Superior temporal gyrus (tissue), 1 donor: ENCODE results near the gene TTLL8.

Source experiments
- DNase-seq: peaks from one replicate; pipeline ENCODE4 v3.0.0-alpha.2; 2016; ENCODE audit errors: extremely low spot score

The TTLL8 gene

DNA sequence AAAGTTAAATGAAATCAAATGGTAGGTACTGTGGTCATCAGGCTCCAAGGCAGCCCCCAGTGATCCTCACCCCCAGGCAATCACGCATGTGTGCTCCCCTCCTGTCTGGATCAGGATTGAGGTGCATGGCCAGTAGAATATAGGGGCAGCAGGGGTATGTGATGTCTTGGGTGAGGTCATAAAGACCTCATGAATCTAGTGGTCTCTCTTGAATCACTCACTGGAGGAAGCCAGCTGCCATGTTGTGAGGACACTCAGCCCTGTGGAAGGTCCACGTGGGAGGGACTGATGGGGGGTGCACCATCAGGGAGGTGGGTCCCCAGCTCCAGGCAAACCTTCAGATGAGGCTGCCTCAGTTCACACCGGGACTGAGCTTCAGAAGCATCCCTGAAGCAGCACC, 38.8 kb downstream of the TTLL8 start:
- no peak for DNase-seq

DNA sequence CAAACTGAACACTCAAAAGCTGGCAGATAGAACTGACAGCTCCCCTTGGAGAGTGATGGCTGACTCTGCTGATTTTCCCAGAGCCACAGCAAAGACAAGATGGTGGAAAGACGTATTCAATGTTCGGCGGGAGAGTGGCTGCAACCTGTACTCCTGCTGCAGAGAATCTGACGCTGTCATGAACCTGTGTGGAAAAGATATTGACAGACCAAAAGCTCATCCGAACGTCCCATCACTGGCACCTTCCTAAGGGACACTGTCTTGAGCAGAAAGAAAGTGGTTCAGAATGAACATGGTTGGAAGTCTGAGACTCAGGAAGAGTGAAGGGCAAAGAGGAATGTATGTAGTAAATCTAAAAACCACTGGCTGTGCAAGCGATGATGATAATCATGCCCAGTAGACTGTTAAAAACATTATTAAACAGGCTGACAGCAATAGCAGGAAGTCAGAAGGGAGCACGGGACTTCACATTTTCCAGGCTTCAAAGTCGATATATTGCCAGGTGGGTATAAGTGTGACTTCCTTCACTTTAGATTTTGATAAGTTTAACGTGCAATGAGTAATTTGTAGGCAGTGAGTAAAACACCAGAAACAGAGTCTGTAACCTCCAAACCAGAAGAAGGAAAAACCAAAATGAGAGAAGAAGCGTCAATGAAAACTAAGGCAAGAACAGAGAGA, 39.4 kb downstream of the TTLL8 start:
- no peak for DNase-seq

- DNase-seq: no peak
Measured at GRCh38 chr22:50017701-50018224, 40.3 kb downstream of the TTLL8 start.

DNA sequence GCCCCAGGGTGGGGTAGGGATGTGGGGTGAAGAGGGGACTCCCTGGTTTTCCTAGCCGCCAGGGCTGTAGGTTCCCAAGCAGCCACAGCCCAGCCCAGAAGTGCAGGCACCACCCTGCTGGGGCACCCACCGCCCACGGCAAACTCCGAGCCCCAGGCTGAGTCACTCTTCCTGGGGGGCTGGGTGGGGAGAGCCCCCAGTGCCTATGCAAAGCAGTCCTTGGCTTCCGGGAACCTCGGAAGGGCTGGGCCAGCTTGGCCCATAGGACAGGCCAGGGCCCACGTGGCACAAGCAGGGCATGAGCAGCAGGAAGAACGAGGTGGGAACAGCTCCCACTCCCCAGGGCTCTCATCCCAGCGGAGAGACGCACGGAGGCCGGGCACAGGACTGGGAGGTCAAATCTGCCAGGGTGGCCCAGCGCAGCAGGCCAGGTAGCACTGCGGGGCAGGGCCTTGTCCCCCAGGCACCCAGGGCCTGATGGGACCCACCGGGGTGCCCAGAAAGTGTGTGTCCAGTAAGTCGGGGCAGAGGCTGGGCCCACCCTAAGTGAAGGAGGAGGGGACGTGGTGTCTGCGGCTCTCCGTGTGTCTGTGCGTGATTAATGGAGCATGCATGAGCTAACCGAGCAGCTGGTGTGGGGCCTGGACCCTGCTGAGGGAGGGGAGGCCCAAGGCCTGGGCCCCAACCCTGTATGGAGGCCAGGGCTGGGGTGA, 41.0 kb downstream of the TTLL8 start:
- no peak for DNase-seq

DNA sequence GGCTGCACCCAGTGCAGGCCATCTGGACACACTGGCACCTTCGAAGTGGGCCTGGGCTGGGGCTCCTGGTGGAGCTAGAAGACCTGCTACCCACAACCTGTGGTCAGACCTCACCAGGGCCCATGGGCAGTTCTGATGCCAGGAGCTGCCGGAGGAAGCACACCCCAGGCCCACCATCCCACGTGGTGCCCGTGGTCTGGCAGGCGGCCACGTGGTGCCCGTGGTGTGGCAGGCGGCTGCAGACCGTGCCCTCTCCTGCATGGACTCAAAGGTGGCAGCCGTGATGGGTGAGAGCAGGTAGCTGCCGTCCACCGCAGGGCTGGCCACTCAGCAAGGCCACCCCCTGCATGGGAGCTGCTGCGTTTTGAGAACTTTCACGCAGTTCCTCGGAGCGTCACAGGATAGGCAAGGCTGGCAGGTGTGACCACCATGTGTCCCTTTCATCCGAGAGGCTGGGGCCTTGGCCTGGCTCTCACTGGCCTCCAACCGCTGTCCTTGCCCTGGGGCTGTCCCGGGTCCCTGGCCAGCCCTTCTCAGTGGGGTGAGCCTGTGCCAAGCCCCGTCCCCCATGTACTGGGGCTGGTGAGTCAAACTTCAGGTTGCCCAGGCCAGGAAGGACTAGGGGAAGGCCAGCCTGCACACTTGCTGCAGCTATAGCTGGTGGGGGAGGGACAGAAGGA, 41.6 kb downstream of the TTLL8 start:
- no peak for DNase-seq

- no peak for DNase-seq
Measured at GRCh38 chr22:50015451-50016307, 42.4 kb downstream of the TTLL8 start.

GRCh38 chr22:50014655-50015401, 43.3 kb downstream of the TTLL8 start:
- DNase-seq: no peak

- no peak for DNase-seq
Measured at GRCh38 chr22:50014053-50014501, 44.0 kb downstream of the TTLL8 start.

- DNase-seq: no peak
Measured at GRCh38 chr22:50012211-50013181, 45.6 kb downstream of the TTLL8 start, which contains the start of gene IL17REL. TSS of gene IL17REL (minus strand) at chr22:50012765. CDS start at chr22:50012646, 119 bp downstream.

DNA sequence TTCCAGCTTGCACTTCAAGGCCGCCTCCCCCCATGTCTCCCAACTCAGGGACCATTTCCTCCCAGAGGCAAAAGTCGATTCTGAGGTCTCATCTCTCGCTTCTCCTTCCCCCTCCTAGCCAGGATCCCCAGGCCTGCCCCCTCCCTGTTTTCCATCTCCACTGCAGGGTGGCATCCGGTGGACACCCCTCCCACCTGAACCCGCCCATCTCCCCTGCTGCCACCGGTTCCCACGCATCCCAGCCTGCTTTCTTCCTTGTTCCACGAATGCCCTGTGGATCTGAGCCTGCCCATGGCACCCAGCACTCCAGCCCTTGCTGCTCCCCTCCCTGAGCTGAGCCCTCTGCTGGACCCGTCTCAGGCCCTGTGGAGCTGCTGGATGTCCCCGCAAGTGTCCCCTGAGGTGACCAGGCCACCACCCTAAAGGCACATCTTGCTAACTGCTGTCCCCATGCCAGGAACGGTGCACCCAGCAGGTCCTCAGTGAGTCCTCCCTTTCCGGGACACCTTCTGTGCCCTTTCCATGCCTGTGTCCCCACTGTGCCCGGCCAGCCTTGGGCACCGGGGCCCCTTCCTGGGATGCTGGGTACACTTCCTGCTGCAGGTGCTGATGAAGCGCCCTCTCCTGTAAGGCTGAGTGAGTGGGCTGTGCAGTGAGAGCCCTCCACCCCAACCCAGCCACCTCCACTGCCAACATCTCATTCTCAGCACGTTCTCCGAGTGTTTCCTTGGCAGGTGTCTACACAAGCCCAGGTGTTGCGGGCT, 46.5 kb downstream of the TTLL8 start:
- no peak for DNase-seq

DNA sequence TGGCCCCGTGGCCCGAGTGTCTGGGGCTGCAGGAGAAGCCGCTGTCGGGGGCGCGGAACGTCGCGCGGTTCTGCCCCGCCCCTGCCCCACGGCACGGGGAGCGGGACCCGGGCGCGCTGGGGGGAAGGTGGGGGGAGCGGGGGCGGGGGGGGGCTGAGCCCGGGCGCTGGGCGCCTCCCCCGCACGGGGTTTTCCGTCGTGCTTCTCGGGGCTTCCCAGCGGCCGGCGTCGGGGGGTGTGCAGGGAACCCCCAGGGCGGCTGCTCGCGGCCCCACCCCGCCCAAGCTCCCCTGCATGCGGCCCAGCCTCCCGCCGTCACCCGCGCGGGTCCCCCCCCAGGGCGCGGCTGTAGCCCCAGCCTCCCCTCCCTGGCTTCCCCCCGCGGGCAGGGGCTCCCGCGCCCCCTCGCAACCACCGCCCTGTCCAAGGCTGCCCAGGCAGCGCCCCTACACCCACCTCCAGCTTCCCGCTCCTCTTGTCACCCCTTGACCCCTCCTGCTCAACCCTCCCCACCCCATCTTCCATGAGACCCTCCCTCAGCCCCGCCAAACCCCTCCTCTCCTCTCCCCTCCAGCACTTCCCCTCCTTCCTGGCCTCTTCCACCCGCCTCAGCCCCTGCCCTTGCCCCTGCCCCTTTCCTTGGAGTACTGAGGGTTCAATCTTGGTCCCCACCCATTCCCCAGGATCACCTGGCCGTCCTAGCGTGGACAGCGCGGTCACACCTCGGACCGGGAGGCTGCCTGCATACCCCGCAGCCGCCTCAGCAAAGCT, 47.2 kb downstream of the TTLL8 start:
- no peak for DNase-seq

DNA sequence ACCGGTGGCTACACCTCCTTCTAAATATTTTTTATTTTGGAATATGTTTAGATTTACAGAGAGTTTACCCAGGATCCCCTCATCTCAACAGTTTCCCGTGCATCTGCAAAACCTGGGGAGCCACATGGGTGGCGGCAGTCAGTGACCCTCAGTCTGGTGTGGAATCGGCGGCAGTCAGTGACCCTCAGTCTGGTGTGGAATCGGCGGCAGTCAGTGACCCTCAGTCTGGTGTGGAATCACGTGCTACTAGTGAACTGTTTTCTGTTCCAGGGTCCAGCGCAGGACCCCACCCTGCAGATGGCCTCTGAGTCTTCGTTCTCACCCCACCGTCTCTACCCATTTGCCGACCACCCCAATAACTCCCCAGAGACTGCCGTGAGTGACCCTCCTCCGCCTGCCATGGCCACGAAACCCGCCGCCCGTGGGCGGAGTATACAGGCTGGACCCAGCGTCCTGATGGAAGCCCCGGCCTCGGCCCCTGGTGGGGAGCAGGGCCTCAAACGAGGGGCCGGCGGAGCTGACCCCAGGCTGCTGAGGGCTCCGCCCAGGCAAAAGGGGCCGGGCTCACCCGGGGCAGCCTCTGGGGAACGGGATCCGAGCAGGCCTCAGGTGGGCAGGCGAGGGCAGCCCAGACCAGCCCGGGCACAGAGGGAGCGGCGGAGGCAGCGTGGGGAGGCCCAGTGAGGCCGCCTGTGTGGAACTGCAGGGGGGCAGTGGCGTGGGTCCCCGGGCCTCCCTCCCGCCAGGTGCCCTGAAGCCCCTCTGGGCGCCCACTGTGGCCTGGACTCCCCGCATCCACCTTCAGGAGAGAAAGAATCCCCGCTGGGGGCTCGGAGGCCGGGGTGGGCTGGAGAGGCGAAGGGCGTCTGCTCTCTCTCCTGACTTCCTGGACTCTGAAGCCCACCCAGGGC, 48.1 kb downstream of the TTLL8 start:
- no peak for DNase-seq

GRCh38 chr22:50009251-50009650, 48.8 kb downstream of the TTLL8 start:
- no peak for DNase-seq

DNA sequence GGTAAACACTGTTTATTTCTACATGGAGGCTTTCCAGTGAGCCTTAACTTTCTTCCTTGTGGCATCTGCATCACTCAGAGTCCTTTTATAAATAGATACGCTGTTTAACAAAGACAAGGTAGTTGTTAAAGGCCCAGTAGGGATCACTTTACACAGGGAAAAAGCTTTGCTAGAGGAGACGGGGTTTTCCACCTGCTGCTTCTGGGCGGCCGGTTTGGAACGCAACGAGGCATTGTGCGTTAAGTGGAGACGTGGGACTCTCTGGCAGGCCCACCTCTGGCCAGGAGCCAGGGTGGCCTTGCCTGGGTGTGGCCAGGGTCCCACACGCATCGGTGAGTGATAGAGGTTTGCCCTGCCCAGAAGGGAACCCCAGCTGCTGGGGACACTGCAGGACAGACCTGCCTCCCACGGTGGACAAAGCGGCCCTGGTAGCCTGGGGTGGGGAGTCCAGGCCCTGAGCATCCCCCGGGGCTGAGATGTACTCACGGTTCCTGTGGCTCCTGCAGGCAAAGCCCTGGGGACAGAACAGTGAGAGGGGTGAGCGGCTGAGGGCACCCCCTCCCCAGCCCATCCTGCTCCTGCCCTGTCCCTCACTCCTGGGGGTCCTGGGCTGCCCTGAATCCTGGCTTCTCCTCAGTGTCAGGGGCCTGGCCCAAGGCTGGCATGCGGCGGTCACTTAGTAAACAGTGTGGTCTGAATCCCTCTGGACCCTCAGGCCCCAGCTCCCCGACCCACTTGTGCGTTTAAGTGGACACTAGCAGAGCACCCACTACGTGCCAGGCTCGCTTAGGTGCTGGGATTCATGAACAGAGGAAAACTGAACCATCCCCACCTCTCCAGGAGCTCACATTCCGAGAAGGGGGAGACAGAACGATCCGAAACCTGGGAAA, 49.7 kb downstream of the TTLL8 start:
- DNase-seq: no peak

- no peak for DNase-seq
Measured at GRCh38 chr22:50007057-50007511, 51.0 kb downstream of the TTLL8 start.

DNA sequence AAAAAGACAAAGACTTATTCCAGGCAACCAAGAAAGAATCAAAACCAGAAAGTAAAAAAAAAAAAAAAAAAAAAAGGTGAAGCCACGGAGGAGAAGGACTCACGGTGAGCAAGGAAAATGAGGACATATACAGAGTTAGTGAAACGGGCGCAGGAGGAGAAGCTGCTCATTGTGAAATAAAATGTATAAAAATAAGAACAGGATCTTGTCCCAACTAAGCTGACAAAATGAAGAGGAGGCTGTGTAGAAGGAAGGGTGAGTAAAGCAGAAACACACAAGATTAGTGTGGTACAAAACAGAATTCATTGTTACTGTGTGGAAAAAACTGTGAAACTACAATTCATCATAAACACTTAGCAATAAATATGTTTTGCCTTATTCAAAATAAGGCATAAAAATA, 53.2 kb downstream of the TTLL8 start:
- DNase-seq: peak; percentile 31
